ELF-1 (cell line): ENCODE measurements around the gene BABAM2.
"Not testable (repeated sequence)": the region's sequence is repeated elsewhere in the genome, so short reads cannot be mapped to it uniquely, and the experiment has no call there.

ENCODE experiments used
- DNase-seq: peaks from one replicate; pipeline ENCODE4 v3.0.0-alpha.2; 2016; ENCODE audit warnings: low read depth, low spot score

The BABAM2 gene

DNA sequence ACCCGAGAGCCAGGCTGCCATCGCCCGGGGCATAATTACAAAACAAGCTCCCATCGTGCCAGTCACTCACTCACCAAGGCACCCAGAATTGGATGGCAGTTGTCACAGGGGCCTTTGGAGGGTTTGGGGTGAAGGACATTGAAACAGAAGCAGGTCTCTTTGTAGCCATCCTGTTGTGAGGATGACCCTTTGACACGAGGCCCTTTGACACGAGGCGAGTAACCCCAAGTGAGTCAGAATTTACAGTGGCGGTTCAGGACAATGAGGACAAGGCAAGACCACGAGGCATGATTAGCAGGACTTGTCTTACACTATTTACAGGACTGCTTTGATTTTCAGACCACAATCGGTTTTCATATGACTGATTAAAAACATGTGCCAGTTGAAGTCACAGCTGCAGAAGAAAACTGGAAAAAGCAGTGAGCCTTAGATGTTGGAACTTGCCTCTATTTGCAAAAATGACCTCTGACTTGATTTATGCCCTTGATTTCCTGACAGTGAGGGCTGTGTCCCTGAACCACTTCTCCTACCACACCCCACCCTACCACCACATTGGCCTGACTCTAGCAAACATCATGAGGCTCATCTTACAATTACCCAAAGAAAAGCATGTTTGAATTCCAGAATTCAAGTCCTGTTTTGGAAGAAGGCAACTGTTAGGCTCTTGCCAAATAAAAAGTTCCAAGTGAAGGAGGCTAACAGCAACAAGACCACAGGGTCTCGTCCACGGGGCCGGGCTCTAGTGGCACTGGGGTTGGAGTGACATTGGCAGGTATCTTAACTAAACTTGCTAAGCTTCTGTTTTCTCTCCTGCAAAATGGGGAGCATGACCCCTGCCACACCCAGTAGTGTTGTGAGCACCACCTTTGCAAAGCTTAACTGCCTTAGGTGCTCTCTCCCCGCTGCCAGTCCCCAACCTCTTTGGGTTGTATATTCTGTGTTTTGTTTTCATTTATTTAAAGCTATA lies 437.7 kb downstream of the BABAM2 start:
- DNase-seq, result no peak

DNA sequence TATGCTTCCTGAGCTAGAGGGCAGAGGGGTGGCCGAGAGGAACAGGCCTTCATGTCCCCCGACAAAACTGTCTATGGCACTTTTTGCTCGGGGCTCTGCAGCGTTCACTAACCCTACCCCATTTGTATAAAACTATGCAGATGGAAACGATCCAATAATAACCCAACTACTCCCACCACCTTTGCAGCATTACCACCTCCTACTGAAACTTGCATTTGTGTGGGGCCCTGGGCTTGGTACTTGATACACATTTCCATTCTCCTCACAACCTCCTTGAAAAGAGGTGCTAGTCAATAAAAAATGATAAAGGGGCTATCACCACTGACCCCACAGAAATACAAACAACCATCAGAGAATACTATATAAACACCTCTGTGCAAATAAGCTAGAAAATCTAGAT lies 438.7 kb downstream of the BABAM2 start:
- no peak for DNase-seq

DNA sequence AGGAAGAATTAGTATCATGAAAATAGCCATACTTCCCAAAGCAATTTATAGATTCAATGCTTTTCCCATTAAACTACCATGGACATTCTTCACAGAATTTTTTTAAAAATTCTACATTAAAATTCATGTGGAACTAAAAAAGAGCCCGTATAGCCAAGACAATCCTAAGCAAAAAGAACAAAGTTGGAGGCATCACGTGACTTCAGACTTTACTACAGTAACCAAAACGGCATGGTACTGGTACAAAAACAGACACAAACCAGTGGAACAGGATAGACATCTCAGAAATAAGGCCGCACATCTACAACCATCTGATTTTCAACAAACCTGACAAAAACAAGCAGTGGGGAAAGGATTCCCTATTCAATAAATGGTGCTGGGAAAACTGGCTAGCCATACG lies 440.2 kb downstream of the BABAM2 start:
- not testable (repeated sequence) for DNase-seq

DNA sequence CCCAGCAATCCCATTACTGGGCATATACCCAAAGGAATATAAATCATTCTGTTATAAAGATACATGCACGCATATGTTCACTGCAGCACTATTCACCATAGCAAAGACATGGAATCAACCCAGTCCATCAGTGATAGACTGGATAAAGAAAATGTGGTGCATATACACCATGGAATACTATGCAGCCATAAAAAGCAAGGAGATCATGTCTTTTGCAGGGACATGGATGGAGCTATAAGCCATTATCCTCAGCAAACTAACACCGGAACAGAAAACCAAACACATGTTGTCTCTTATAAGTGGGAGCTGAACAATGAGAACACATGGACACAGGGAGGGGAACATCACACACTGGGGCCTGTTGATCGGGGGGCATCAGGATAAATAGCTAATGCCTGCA lies 441.3 kb downstream of the BABAM2 start:
- not testable (repeated sequence) for DNase-seq

DNA sequence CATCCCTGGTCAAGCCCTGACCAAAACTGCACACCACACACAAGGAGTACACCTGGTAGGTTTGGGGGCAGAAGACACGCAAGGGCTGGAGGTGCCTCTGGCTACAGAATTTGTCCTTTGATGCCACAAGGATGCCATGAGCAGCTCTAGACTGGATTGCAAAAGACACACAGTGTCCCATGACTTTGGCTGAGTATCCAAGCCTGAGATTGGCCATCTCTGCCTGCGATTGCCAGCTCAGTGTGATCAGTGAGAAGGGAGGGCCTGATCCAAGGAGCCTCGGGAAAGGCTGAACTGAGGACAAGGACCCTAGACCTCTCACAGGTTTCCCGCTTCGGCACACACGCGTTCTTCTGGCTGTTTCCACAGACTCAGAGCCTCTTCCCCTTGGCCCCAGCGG lies 442.2 kb downstream of the BABAM2 start:
- DNase-seq, result no peak

DNA sequence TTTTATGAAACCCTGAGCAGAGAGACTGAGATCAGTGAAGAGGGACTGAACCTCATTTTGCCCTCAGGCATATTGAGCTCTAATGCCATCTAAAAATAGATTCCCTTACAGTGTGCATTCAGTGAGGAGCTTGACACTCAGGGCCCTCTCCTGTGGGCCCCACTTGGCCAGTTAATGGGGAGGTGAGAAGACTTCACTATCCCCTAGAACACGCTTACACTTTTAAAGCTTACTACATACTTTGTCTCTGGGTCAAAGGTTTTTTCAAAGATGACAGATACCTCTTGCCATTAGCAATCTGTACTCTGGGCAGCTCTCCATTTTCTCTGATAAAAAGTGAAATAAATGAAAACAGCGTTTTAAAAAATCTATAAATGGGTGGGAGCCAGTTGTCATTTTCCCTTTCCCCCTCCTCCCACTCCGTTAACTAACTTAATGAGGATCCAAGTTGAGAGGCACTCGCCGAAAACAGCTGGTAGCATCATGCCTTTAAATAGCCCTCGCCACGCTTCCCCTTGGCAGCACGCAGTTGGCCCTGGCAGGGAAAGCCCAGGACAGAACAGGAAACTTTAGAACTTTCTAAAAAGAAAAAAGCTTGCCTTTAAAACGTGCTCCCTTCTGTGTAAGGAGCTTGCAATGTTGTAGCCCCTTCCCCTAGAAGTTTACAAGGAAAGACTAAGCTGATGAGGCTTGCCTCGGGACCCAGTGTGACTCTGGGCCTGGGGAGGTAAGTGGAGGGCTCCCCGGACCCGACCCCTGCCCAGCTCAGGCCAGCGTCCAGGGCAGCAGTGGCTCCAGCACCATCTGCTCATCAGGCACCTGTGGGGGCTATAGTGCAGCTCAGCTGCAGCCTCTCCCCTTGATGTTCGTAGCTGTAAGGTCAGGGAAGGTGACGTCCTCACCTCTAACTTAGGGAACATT lies 443.3 kb downstream of the BABAM2 start:
- DNase-seq, result no peak

DNA sequence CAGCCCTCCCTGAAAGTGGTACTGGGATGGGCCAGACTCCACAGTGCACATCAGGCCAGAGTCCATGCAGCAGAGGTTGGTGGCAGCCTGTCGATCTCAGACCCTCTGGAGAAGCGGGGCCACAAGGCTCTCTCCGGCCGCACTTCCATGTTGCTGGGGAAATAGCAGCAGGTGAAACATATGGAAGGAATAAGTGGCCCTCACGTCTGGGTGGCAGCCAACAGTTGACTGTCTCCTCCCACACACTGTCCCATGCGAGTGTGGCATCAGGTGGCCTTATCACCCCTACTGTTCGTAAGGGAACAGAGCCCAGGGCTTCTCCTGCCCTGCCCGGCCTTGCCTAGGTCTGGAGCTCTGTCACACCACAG lies 444.0 kb downstream of the BABAM2 start:
- DNase-seq, result no peak

DNA sequence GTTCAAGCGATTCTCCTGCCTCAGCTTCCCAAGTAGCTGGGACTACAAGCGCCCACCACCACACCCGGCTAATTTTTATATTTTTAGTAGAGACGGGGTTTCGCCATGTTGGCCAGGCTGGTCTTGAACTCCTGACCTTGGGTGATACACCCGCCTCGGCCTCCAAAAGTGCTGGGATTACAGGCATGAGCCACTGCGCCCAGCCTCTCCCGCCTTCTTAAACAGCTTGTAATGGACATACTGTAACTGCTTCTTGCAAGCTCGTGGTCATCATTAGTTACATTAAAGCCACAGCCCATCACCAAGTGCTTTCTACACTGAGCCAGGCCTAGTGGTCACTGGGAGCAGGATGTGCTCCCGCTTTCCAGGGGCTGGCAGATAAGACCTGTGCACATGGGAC lies 444.7 kb downstream of the BABAM2 start:
- not testable (repeated sequence) for DNase-seq

DNA sequence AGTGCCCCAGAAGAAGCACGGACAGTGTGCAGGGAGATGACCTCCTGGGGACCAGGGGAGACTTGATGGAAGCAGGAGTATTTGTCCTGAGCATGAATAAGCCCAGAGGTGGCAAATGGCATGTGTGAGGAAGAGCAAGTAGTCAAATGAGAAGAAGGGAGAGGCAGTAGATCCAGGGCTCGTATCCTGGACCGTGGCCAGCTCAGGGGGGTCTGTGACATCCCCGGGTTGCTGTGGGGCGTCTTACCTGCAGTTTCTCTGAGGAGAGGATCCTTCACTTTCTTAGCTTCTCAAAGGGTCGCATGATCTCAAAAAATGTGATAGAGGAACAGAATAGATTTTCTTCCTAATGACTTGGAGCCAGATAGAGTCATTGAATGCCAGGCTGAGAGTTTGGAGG lies 445.1 kb downstream of the BABAM2 start:
- DNase-seq, result no peak

DNA sequence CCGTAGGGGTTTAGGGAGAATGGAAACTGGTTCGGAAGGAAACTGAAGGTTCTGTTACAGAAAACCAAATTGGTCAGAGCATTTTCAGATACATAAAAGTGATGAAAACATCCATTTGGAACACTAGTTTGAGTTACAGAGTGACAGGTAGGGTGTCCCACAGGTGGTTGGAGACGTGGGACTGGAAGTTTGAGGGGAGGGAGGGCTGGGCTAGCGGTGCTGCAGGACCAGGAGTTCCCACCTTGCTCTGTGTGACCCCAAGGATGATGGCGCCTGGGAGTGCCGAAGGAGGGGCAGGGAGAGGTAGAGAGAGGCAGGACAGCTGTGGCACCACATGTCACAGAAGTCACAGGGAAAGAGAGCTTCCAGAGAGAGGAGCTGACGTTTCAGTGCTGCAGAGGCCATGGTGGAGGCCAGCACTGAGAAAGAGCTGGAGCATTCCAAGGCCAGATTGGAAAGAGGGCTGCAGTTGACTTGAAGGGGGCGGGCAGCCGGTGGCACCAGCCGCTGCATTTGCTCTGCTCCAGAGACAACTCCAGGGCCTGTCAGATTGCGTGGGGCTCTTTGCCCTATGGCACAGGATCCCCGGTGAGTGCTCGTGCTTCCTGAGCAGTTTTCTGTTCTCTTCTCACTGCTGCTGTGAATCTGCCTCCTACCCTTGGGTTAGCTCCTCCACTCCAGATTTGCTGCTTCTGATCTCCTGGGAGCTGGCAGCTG lies 445.9 kb downstream of the BABAM2 start:
- DNase-seq, result no peak

DNA sequence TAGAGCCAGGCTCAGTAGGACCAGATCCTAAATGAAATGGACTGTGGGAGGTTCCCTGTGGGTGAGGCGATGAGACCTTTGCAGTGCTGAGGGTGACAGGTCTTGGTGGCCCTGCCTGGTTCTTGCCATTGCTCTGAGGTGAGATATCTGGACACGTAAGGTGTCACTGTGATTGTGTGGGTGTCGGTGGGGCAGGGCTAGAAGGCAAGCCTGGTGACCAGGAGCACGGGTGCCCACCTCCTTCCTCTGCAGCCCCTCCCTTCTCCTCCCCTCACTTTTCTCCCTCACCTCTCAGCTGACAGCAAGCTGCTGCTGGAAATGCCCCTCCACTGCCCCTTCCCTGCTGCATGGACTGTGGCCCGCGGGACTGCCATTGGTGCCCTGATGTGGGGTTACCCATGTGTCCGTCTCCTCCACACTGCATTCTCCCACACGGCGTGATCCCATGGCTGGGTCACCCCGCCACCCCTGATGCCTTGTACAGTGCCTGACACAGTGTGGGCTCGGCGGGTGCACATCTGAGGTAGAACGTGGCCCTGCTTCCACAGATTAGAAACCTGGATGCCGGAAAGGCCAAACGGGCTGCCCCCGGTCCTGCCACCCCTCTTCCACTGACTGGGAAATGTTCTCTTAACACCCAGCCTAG lies 446.6 kb downstream of the BABAM2 start:
- DNase-seq, result no peak

DNA sequence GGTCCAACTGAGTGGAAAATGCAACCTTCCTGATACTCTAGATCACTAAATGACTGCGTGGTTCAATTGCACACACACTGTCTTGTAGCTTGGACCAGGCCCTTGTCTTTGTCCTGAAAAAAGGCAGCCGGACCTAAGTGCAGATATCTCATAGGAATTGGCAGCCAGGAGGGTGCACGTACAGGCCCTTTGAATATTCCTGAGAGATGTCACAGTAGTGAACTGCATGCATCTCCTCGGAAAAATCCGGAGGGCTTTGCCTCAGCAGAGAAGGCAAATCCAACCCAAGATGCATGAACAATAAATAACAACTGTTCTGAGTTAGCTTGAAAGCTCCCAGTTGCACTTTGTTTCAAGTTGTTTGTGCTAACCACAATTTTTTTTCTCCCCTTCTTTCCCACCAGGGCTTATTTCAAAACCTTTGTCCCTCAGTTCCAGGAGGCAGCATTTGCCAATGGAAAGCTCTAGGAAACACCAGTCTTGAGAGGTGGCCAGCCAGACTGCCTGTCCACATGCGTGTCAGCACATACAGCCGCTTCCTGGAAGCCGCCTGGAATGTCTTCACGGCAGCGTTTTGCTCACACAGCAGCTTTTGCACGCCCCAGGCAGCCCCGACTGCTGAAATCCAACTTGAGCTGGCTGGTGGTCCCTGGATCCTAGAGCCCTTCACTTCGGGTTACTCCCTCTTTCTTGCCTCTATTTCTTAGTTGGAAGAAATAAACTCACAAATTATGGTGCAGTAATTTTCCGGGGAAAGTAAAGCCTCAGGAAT lies 447.7 kb downstream of the BABAM2 start:
- DNase-seq, result peak; percentile 92

DNA sequence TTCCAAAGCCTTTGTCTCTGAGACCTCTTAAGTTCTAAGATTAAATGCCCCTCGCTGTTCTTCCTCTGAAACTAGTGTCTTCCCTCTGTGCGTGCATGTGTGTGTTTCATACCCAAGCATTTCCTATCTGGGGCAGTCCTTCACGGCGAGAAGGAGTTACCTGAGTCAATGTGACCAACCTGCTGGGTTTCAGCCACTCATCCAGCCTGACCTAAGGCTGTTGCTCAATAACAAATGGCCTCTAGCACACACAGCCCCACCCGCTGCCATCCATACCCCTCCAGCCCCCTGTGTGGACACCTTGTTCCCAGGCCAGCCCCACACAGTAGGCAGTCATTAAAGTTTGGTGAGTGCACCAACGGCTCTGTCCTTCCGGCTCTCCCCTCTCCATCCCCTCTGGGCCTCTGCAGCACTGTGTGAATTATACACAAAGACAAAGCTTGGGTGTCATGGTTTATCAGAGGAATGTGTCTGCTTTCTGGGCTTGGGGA lies 448.3 kb downstream of the BABAM2 start:
- DNase-seq, result peak; percentile 77

DNA sequence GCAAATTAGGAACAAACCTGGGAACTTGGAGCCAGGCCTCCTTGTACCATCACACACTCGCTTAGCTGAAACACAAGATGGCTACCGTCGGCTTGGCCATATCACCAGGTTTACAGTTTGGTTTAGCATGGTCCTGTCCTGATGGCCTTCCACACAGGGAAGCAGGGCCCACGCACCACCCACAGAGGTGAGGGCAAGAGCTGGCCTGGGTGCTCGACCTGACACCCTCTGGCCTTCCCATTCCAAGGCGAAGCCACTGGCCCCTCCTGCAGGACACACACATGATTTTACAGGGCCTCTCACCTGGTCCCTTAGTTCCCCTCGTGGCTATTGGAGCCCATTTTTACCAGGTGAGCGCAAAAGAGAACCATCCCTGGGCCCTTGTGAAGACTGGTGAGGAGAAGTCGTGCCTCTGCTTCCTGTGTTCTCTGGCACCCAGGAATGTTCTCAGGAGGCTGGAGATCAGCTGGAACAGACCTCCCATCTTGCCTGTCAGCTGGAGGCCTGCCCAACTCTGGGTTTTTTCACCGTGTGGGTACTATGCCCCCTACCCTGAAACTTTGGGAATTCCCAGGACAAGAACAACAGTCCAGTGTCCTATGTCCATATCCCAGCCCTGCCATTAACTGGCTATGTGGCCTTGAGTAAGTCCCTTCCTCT lies 449.1 kb downstream of the BABAM2 start:
- no peak for DNase-seq

DNA sequence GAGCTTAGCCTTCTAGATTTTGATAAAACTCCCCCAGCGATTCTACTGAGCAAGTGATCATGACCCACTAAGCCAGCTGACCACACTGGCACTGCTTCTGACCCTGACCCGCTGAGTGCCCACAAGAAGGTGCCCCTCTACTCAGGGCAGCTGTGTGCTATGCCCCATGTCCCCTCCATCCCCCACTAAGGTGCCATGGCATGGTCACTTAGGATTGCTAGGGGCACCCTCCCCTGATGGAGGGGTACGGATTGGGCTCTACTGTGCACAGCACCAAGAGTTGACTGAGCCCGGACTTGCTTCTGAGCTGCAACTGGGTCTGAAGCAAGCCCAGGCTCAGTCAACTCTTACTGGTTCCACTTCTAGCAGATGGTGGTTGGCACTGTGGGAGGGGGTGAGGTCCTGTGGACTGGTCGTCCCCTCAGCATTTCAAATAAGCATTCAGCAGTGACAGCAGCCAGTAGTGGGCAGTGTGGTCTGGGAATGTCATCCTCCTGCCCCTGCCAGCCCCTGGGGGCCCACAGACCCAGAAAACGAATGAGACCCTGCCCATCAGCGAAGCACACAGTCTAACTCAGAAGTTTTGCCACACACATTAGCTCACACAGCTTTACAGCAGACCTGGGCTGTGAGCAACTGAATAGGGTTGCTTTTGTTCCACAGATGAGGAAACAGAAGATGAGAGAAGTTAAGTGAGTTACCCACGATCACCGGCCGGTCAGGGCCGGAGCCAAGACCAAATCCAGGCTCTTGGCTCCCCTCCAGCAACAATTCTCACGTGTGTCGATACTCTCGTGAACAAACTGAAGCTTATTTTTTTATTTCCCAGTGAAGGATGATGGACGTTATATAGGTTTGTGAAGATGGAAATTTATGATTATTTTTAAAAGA lies 450.0 kb downstream of the BABAM2 start:
- DNase-seq, result no peak

DNA sequence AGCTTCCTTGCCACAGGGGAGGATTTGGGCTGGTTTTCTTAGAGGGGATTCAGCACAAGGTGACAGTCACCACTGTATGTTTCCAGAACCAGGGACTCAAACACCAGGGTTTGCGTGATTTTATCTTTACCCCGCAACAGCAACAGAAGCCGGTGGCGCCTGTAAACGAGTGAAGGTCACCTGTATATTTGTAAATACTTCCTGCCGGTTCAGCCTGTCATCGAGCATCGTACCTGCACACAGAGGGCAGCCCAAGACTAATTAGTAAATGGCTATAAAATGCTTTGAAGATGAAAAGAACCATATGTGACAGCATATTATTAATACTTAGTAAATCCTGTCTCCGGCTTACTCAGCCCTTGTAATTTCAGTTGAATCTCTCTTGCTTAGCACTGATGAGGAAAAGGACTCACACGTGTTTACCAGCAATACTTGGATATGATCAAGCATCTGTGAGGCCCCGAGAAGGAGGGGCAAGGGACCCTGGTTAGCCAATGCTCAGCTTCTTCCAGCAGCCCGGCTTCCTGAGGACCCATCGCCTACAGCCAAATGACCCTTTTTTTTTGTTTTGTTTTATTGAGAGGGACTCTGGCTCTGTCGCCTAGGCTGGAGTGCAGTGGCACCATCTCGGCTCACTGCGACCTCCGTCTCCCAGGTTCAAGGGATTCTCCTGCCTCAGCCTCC lies 450.8 kb downstream of the BABAM2 start:
- DNase-seq, result no peak

DNA sequence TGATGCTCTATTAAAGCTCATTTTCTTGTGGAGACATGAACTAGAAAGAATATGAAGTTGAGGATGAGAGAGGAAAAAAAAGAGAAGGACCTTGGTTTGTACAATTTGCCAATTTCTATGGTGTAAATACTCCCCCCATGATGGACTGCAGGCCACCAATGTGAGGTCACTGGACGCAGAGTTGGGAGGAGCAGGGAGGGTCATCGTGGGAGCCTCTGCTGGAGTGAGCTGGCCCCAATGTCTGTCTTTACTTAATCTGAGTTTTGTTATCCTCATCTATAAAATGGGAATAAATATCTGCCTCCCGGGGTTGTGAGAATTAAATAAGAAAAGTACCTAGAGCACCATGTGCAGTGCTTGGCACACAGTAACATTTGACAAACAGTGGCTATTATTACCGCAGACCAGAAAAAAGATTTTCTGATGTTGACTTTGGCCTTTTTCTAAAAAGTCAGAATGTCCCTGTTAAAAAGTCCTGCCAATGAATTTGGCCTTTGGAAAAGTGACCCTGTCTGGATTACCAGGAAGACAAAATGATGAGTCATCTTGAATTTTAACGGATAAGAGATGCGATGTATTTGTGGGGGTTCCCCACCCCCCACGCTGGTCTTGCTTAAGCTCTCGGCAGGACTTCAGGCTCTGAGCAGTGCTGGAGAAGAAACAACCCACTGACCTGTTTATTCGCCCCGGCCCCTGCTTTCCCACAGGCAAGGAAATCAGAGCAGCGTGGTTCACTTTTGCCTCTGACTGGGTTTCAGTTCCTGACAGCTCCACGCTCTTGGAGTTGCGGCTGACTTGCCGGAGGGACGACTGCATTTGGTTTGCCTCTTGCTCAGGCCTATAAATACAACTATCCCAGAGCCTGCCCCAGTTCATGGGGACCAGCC lies 451.8 kb downstream of the BABAM2 start:
- DNase-seq, result no peak
